ENCODE results near the gene ACAA1. TPM values are rescaled to one million over a fixed set of nuclear protein-coding genes. Genes with fewer than 3 reads are reported as not detected.

Gene ACAA1
- total and polyA plus RNA-seq, 4 donors = 220 to 410 (median 340) TPM

DNA sequence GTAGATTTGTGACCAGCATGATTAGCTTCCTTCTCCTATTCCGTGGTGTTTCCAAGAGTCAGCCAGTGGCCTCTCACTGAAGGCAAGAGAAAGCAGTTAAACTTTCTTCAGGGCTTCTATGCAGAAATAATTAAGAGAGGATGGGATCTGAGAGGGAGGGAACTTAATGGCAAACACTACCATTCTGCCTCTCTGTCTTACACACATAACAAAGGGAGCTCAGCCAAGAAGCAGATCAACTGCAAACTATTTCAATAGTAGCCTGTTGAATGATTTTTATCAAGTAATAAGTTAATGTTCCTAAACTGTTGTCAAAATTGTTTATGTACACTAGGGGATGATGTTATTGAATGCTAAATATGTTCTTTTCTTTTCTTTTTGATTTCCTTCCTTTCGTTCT, 40.3 kb upstream of the ACAA1 start:
- TF ChIP-seq EGR1 (IDR thresholded peaks at IDR 0.05; ENCODE audit: low read depth in 2 of 2) = no peak
- TF ChIP-seq FOXA1 (IDR thresholded peaks at IDR 0.05) = no peak
- TF ChIP-seq, protein P1, sequence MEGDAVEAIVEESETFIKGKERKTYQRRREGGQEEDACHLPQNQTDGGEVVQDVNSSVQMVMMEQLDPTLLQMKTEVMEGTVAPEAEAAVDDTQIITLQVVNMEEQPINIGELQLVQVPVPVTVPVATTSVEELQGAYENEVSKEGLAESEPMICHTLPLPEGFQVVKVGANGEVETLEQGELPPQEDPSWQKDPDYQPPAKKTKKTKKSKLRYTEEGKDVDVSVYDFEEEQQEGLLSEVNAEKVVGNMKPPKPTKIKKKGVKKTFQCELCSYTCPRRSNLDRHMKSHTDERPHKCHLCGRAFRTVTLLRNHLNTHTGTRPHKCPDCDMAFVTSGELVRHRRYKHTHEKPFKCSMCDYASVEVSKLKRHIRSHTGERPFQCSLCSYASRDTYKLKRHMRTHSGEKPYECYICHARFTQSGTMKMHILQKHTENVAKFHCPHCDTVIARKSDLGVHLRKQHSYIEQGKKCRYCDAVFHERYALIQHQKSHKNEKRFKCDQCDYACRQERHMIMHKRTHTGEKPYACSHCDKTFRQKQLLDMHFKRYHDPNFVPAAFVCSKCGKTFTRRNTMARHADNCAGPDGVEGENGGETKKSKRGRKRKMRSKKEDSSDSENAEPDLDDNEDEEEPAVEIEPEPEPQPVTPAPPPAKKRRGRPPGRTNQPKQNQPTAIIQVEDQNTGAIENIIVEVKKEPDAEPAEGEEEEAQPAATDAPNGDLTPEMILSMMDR (IDR thresholded peaks at IDR 0.05; ENCODE audit: low read depth, low read length, missing input control) = no peak
- no peak for TF ChIP-seq YY1 (IDR thresholded peaks at IDR 0.05)
- TF ChIP-seq TAF1 (conservative IDR thresholded peaks at IDR 0.05) = no peak
- TF ChIP-seq, protein P2, sequence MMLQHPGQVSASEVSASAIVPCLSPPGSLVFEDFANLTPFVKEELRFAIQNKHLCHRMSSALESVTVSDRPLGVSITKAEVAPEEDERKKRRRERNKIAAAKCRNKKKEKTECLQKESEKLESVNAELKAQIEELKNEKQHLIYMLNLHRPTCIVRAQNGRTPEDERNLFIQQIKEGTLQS (IDR thresholded peaks at IDR 0.05) = no peak
- TF ChIP-seq, protein P3, sequence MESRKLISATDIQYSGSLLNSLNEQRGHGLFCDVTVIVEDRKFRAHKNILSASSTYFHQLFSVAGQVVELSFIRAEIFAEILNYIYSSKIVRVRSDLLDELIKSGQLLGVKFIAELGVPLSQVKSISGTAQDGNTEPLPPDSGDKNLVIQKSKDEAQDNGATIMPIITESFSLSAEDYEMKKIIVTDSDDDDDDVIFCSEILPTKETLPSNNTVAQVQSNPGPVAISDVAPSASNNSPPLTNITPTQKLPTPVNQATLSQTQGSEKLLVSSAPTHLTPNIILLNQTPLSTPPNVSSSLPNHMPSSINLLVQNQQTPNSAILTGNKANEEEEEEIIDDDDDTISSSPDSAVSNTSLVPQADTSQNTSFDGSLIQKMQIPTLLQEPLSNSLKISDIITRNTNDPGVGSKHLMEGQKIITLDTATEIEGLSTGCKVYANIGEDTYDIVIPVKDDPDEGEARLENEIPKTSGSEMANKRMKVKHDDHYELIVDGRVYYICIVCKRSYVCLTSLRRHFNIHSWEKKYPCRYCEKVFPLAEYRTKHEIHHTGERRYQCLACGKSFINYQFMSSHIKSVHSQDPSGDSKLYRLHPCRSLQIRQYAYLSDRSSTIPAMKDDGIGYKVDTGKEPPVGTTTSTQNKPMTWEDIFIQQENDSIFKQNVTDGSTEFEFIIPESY (IDR thresholded peaks at IDR 0.05) = no peak
- no peak overlapping the region for H3K4me3 ChIP-seq (ENCODE audit: low read depth in 1 of 3, low read length in 3 of 3)
- DNase-seq (ENCODE audit: low spot score) = no peak
- no peaks in the 10 kb centered on the region for H3K9me3 ChIP-seq (ENCODE audit: control insufficient read depth in 4 of 4, low read length in 3 of 4)
- H3K4me1 ChIP-seq (ENCODE audit: control insufficient read depth in 4 of 4, insufficient read depth in 4 of 4, low read length in 3 of 4) = peaks cover 0 to 9% (median 0%) of the 10 kb centered on the region in 4 donors
- H3K9ac ChIP-seq (ENCODE audit: low read depth in 1 of 2, low read length in 2 of 2) = no peak overlapping the region
- H3K27ac ChIP-seq (ENCODE audit: low read depth in 1 of 2, low read length in 2 of 2) = no peak overlapping the region
- H3K36me3 ChIP-seq (ENCODE audit: control insufficient read depth in 4 of 4, insufficient read depth in 3 of 4, low read depth in 1 of 4, low read length in 3 of 4) = peaks cover 0 to 2% (median 0%) of the 10 kb centered on the region in 4 donors
- WGBS = 66% methylated on average over 2 of the region's 2 CpGs
- H3K27me3 ChIP-seq (ENCODE audit: control insufficient read depth in 4 of 4, insufficient read depth in 4 of 4, low read length in 3 of 4) = no peaks in the 10 kb centered on the region

DNA sequence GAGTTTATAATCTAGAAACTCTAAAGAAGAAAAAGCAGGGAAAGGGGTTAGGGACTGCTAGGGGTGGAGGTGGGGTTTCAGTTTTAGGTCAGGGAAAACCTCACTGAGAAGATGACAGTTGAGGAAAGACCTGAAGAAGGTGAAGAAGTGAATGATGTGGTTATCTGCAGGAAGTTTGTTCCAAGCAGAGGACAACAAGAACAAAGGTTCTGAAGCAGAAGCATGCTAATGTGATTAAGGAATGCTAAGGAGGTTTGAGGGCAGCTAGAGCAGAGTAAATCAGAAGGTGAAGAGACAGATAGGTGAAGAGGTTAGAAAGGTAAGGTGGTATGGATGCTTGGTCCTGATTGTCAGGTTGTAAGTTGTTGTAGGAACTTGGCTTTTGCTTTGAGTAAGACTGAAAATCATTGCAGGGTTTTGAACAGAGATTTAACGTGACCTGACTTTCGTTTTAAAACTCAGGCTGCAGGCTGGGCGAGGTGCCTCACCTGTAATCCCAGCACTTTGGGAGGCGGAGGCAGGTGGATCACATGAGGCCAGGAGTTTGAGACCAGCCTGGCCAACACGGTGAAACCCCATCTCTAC, 37.0 kb upstream of the ACAA1 start:
- H3K4me3 ChIP-seq (ENCODE audit: low read depth in 1 of 3, low read length in 3 of 3) = no peak overlapping the region
- TF ChIP-seq EGR1 (IDR thresholded peaks at IDR 0.05; ENCODE audit: low read depth in 2 of 2) (no peak), JUND (IDR thresholded peaks at IDR 0.05) (no peak), NR2F2 (IDR thresholded peaks at IDR 0.05) (no peak), HNF4A (conservative IDR thresholded peaks at IDR 0.05) (no peak), TAF1 (conservative IDR thresholded peaks at IDR 0.05) (no peak), GABPA (IDR thresholded peaks at IDR 0.05 in 1 of 2, conservative IDR thresholded peaks at IDR 0.05 in 1 of 2) (no peak), RAD21 (IDR thresholded peaks at IDR 0.05) (no peak), YY1 (IDR thresholded peaks at IDR 0.05) (no peak), SP1 (IDR thresholded peaks at IDR 0.05) (no peak), FOXA1 (IDR thresholded peaks at IDR 0.05) (no peak), FOXA2 (IDR thresholded peaks at IDR 0.05) (no peak), RXRA (IDR thresholded peaks at IDR 0.05) (no peak), HNF4G (IDR thresholded peaks at IDR 0.05) (no peak)
- TF ChIP-seq, protein P4, sequence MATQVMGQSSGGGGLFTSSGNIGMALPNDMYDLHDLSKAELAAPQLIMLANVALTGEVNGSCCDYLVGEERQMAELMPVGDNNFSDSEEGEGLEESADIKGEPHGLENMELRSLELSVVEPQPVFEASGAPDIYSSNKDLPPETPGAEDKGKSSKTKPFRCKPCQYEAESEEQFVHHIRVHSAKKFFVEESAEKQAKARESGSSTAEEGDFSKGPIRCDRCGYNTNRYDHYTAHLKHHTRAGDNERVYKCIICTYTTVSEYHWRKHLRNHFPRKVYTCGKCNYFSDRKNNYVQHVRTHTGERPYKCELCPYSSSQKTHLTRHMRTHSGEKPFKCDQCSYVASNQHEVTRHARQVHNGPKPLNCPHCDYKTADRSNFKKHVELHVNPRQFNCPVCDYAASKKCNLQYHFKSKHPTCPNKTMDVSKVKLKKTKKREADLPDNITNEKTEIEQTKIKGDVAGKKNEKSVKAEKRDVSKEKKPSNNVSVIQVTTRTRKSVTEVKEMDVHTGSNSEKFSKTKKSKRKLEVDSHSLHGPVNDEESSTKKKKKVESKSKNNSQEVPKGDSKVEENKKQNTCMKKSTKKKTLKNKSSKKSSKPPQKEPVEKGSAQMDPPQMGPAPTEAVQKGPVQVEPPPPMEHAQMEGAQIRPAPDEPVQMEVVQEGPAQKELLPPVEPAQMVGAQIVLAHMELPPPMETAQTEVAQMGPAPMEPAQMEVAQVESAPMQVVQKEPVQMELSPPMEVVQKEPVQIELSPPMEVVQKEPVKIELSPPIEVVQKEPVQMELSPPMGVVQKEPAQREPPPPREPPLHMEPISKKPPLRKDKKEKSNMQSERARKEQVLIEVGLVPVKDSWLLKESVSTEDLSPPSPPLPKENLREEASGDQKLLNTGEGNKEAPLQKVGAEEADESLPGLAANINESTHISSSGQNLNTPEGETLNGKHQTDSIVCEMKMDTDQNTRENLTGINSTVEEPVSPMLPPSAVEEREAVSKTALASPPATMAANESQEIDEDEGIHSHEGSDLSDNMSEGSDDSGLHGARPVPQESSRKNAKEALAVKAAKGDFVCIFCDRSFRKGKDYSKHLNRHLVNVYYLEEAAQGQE (IDR thresholded peaks at IDR 0.05) = no peak
- TF ChIP-seq, protein P5, sequence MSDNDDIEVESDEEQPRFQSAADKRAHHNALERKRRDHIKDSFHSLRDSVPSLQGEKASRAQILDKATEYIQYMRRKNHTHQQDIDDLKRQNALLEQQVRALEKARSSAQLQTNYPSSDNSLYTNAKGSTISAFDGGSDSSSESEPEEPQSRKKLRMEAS (IDR thresholded peaks at IDR 0.05) = no peak
- TF ChIP-seq, protein P2 (IDR thresholded peaks at IDR 0.05) = no peak
- TF ChIP-seq, protein P3 (IDR thresholded peaks at IDR 0.05) = no peak
- TF ChIP-seq, protein P1 (IDR thresholded peaks at IDR 0.05; ENCODE audit: low read depth, low read length, missing input control) = no peak
- DNase-seq (ENCODE audit: low spot score) = no peak

More for the DNA sequence above, 37.0 kb upstream of the ACAA1 start:
- no peak overlapping the region for H3K27ac ChIP-seq (ENCODE audit: low read depth in 1 of 2, low read length in 2 of 2)
- no peaks in the 10 kb centered on the region for H3K36me3 ChIP-seq (ENCODE audit: control insufficient read depth in 4 of 4, insufficient read depth in 3 of 4, low read depth in 1 of 4, low read length in 3 of 4)
- H3K9ac ChIP-seq (ENCODE audit: low read depth in 1 of 2, low read length in 2 of 2) = no peak overlapping the region
- H3K27me3 ChIP-seq (ENCODE audit: control insufficient read depth in 4 of 4, insufficient read depth in 4 of 4, low read length in 3 of 4) = no peaks in the 10 kb centered on the region
- peaks cover 0 to 9% (median 0%) of the 10 kb centered on the region in 4 donors for H3K4me1 ChIP-seq (ENCODE audit: control insufficient read depth in 4 of 4, insufficient read depth in 4 of 4, low read length in 3 of 4)
- 92% methylated on average over 5 of the region's 5 CpGs for whole genome bisulfite sequencing
- no peaks in the 10 kb centered on the region for H3K9me3 ChIP-seq (ENCODE audit: control insufficient read depth in 4 of 4, low read length in 3 of 4)

All from liver (tissue), 9 donors.